DMS 273 treated with DMSO at 0.1 percent for 48 hours (cell line): Measurements from ENCODE around the gene DDOST.
A peak's percentile ranks its signal among the peaks of the same experiment; 100 is the strongest.

ENCODE experiments used
- DNase-seq: peaks from one replicate; lab custom pipeline; 2025; lab: John Stamatoyannopoulos, UW

The DDOST gene

DNA sequence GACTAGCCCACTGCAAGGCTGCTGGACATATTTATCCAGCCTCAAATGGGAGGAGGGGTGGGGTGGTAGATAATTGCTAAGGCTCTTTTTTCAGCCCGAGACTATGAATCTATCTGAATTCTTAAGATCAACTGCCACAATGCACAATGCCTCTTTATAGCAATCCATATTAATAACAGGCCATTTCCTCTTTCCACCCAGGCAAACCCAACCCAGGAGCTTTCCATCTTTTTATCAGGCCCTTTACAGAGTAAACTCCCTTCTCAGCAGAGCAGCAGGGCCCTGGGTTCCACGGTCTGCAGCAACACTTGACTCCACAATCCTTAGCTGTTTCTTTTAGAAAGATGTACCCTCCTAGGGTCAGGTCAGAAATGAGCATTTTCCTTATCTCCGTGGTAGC lies 806 bp downstream of the DDOST start:
- DNase-seq, result no peak

DNA sequence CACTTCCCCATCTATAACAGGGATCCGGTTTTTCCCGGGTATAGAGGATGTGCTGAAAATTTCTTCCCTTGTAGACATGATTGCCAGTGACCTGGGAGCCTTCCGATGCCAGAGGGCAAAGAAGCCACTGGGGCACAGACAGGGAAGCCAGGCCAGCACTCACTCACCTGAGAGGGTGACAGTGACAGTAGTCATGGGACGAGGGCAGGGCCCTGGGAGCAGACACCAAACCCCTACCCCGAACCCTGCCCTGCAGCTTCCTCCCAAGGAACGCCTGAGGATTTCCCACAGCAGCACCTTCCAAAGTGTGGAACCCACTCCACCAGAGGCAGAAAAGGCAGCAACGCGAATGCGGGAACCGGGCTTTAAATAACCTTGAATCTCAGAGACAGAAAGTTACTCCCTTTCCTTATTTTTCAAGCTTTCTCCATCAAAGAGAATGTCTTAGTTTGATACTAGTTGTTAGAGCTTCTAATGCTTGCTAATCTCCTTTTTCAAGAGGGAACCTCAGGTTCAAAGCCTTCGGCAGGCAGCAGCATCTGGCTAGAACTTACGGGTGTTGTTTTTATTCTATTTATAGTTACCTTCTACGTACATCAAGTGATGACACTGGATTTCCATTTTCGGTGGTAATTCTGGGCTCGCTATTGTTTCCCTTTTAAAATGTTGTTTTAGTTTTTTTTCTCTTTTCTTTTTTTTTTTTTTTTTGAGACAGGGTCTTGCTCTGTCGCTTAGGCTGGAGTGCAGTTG lies 2.8 kb downstream of the DDOST start:
- DNase-seq, result no peak

DNA sequence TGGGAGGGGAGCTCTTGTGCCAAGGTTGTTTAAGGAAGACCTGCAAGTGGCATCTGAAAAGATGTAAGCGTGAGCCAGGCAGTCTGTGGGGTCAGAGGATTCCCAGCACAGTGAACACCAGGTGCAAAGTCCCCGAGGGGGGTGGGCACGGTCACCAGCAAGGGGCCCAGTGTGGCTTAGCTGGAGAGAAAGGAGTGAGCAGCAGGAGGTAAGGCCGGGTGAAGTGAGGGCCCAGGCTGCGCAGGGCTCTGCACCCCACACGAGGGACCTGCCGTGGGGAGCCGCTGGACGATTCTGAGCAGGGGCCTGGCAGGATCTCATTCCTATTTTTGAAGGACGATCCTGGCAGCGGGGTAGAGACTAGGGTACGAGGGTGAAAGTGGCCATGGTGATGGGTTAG lies 4.1 kb downstream of the DDOST start:
- no peak for DNase-seq

DNA sequence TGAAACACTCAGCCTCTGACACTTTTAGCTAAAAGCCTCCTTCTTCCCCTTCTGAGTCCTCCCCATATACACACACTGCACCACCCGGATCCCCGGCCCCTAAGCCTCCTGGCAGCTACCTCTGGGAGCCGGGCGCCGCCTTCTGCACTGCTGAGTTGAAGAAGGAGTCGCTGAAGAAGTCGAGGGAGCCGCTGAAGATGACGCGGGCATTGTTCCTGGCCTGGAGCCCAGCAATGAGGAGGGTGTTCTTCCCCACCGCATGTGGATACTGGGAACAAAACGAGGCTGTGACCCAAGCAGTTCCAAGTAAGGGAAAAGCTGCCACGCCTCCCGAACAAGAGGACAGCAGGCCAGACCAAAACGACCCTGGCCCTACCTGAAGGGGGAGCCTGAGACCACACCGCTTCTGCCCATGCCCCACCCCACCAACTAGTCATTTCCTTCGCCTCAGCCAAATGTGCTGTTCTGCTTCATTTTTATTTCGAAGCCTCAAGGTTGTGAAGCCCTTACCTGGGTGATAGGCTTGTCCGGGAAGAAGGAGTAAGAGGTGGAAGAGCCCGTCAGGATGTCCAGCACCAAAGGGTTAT lies 7.0 kb downstream of the DDOST start:
- DNase-seq, result no peak

GRCh38 chr1:20652300-20652699 lies 8.9 kb downstream of the DDOST start:
- DNase-seq, result no peak

- DNase-seq, result no peak
Measured at GRCh38 chr1:20648946-20649345, 12.2 kb downstream of the DDOST start.

GRCh38 chr1:20648438-20648837 lies 12.7 kb downstream of the DDOST start:
- no peak for DNase-seq

DNA sequence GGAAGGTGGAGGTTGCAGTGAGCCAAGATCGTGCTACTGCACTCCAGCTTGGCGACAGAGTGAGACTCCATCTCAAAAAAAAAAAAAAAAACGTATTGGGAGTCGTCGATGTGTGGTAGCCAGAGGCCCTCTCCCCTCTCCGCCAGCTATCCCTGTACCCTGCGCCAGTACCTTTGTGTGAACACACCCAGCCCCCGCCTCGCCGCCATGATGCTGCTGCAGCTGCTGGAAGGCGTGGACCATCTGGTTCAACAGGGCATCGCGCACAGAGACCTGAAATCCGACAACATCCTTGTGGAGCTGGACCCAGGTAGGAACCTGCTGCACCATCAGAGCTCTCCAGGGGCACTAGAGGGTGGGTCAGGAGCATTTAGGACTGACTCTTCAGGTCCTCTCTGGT lies 15.8 kb downstream of the DDOST start:
- DNase-seq, result no peak

GRCh38 chr1:20644416-20644815 lies 16.8 kb downstream of the DDOST start:
- no peak for DNase-seq

DNA sequence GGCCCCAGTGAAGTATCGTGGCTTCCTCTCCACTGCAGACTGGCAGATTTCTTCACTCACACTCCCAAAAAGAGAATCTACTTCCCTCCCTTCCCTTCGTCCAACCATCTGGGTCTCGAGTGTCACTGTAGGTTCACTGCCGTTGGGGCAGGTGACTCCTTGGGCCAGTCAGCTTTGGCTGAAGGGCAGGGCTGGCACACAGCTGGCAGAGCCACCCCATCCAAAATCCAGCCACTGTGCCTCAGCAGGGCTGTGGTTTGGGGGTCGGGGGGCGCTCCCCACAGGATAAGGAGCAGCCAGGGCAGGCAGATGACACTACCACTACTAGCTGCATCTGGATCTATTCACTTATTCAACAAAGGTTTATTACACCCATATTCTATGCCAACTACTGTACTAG lies 18.1 kb downstream of the DDOST start:
- DNase-seq, result no peak

- no peak for DNase-seq
Measured at GRCh38 chr1:20641975-20642374, 19.2 kb downstream of the DDOST start.

DNA sequence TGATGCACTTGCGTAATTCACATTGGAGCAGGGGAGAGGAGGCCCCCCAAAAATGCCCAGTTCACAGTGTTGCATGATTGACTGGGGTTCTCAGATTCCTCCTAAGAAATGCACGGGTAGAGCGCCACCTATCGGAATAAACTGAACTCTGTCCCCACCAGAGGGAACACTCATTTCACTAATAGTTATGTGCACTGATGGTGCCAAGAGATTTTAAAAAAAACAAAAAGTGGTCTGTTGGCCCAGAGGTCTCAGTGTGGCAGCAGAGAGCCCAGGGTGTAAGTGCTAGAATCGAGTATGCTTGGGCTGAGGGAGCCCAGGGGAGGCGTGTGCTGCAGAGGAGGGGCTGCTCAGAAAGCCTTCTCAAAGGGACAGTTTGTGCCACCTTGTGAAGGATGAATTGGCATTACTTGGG lies 21.0 kb downstream of the DDOST start:
- no peak for DNase-seq

DNA sequence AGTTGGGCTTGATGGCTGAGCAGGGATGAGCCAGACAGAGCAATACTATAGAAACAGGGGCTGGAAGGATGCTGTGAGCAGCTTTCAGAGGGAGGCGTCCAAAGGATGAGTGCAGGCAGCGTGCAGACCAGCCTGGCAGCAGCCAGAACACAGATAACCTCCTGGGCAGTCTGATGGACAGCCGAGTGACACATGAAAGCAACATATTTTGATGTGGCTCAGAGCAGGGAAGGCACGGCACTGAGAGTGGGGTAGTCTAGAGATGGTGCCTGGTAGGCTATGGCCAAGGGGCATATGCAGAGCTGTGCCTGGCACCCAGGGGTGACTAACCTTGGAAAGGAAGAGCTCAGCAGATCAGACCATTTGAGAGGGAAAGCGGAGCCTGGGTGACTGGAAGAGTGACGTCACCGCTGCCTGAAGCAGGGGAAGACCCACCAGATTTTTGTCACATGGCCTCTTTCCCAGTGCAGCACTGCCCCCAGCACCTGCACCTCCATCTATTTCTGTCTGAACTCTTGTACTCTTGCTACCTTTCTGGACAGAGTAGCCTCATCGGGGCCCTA lies 24.3 kb downstream of the DDOST start:
- DNase-seq, result no peak

GRCh38 chr1:20634594-20635084 lies 26.5 kb downstream of the DDOST start:
- DNase-seq, result peak; percentile 7

DNA sequence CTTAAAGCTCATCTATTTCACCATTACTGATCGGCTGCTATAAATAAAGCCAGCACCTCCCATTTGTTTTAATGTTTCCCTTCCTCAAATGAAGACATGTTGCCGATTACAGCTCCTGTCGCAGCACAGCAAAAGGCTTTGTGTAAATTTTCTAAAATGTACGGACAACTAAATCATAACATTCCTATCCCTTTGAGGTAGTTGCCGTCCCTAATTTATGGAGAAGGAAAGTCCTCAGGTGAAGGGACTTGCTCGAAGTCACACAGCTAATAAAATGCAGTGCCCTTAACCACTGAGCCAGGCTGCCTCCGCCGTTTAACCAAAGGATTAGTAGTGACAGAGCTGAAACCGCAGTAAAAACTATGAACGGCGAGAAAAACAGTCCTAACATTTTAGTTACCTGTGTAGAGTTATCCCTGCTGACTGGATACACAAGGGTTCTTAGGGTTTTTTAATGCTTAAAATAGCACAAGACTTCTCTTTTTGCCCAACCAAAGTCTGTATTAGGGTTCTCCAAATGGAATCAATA lies 27.0 kb downstream of the DDOST start:
- no peak for DNase-seq

- DNase-seq, result peak; percentile 29
Measured at GRCh38 chr1:20633190-20634064, 27.7 kb downstream of the DDOST start, which contains the start of gene PINK1. Gene PINK1, plus strand, starts transcription at chr1:20633458. Its CDS starts 91 bp downstream, at chr1:20633549.

GRCh38 chr1:20632386-20632785 lies 28.8 kb downstream of the DDOST start:
- no peak for DNase-seq

- DNase-seq, result no peak
Measured at GRCh38 chr1:20630729-20631128, 30.4 kb downstream of the DDOST start.

GRCh38 chr1:20626524-20626923 lies 34.6 kb downstream of the DDOST start:
- no peak for DNase-seq

DNA sequence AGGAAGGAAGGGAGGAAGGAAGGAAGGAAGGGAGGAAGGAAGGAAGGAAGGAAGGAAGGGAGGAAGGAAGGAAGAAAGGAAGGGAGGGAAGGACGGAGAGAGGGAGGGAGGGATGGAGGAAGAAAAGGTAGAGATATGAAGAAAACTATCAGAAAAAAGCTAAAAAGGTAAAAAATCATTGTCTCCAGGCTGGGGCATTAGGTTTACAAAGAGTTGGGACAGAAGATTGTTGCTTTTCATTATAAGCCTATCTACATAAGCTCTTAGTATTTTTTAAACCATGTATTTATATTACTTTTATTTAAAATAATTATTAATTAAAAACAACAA lies 35.1 kb downstream of the DDOST start:
- DNase-seq, result no peak

DNA sequence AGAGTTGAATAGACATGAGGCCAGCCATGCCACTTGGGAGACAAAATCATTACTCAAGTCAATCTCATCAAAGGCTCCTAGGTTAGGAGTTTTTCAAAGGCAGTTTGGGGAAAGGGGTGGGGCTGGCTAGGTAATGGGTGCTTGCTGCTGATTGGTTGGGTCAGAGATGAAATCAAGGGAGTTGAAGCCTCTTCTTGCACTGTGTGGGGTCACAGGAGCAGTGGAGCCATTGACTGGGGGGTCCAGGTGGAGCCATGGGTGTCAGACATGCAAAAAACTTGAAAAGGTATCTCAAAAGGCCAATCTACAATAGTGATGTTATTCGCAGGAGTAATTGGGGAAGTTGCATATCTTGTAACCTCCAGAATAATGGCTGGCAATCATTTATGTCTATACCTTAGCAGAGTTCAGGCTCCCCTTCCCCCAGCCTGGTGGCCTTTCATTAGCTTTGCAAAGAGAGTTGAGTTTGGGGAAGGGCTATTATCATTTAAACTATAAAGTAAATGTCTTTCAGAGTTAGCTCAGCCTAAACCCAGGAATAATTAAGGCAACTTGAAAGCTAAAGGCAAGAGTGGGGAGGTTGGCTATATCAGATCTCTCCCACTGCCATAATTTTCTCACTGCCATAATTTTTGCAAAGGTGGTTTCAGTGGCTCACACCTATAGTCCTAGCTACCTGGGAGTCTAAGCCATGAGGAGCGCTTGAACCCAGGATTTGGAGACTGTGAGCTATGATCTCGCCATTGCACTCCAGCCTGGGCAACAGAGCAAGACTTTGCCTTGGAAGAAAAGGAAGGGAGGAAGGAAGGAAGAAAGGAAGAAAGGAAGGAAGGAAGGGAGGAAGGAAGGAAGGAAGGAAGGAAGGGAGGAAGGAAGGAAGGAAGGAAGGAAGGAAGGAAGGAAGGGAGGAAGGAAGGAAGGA lies 35.7 kb downstream of the DDOST start:
- no peak for DNase-seq
